SU-DHL-6 (cell line): ENCODE results near the gene MIEN1.
A peak's percentile ranks its signal among the peaks of the same experiment; 100 is the strongest.

Experiments
- H2AFZ ChIP-seq: fragments of 200-600 bp; sonication (generic); 2 replicates; pipeline ENCODE4 v1.6.1; 2014; ENCODE audit warnings: low read depth, mild to moderate bottlenecking, moderate library complexity, mixed read lengths, antibody characterized with exemption, low read length; ENCODE audit not compliant: severe bottlenecking
- H3F3A ChIP-seq: fragments of 200-600 bp; shearing (Covaris generic); 2 replicates; pipeline ENCODE4 v1.6.0; 2016; ENCODE audit warnings: antibody characterized with exemption, mild to moderate bottlenecking; ENCODE audit not compliant: insufficient read depth
- H3K27ac ChIP-seq: fragments of 200-600 bp; sonication (generic); 2 replicates; pipeline ENCODE4 v1.5.1; 2016; ENCODE audit warnings: low read depth, mild to moderate bottlenecking, low read length, moderate library complexity, mixed read lengths
- H3K27me3 ChIP-seq: fragments of 200-600 bp; sonication (generic), shearing (Covaris generic); 2 replicates; pipeline ENCODE4 v1.6.0; 2014; ENCODE audit warnings: mild to moderate bottlenecking, low read length
- H3K36me3 ChIP-seq: fragments of 200-600 bp; sonication (generic); 2 replicates; pipeline ENCODE4 v1.6.1; 2014; ENCODE audit warnings: mild to moderate bottlenecking, low read length, mixed read lengths
- H3K4me2 ChIP-seq: fragments of 300-600, 200-600 bp; shearing (Covaris generic), sonication (generic); 2 replicates; pipeline ENCODE4 v1.6.0; 2014; ENCODE audit warnings: low read length, low read depth, mild to moderate bottlenecking; ENCODE audit not compliant: poor library complexity, severe bottlenecking
- H3K4me3 ChIP-seq: fragments of 200-600 bp; sonication (generic); 2 replicates; pipeline ENCODE4 v1.5.1; 2014; ENCODE audit warnings: antibody characterized with exemption, low read length, mild to moderate bottlenecking, mixed read lengths; ENCODE audit not compliant: insufficient read depth, poor library complexity, severe bottlenecking
- H3K79me2 ChIP-seq: fragments of 200-600 bp; sonication (generic); 2 replicates; pipeline ENCODE4 v1.6.1; 2014; ENCODE audit warnings: mild to moderate bottlenecking, low read length, moderate library complexity; ENCODE audit not compliant: insufficient read depth
- H3K9ac ChIP-seq: fragments of 200-600 bp; sonication (generic); 2 replicates; pipeline ENCODE4 v1.7.0; 2014; ENCODE audit warnings: mild to moderate bottlenecking, low read length
- H3K9me2 ChIP-seq: fragments of 200-600 bp; sonication (generic); replicated peaks from 2 replicates; pipeline ENCODE4 v1.6.1; 2014; ENCODE audit warnings: low read length; ENCODE audit not compliant: insufficient read depth
- H3K9me3 ChIP-seq: fragments of 200-600 bp; sonication (generic); 2 replicates; pipeline ENCODE4 v1.6.1; 2014; ENCODE audit warnings: low read length, mixed read lengths; ENCODE audit not compliant: insufficient read depth
- H4K20me1 ChIP-seq: fragments of 200-600 bp; sonication (generic); 2 replicates; pipeline ENCODE4 v1.6.1; 2014; ENCODE audit warnings: low read depth, mild to moderate bottlenecking, antibody characterized with exemption, low read length, moderate library complexity, mixed read lengths
- CTCF ChIP-seq: fragments of 200-600 bp; sonication (generic); IDR thresholded peaks from one replicate; pipeline ENCODE4 v1.5.1; 2017; ENCODE audit warnings: antibody characterized with exemption, mild to moderate bottlenecking, low read length, moderate library complexity; ENCODE audit not compliant: insufficient read depth, poor library complexity, severe bottlenecking
- EZH2phosphoT487 ChIP-seq: fragments of 200-600 bp; sonication (generic), shearing (Covaris generic); conservative IDR thresholded peaks from 2 replicates; pipeline ENCODE4 v1.6.1; 2018; ENCODE audit warnings: mild to moderate bottlenecking, antibody characterized with exemption, low read length, moderate library complexity, mixed read lengths

Gene MIEN1

DNA sequence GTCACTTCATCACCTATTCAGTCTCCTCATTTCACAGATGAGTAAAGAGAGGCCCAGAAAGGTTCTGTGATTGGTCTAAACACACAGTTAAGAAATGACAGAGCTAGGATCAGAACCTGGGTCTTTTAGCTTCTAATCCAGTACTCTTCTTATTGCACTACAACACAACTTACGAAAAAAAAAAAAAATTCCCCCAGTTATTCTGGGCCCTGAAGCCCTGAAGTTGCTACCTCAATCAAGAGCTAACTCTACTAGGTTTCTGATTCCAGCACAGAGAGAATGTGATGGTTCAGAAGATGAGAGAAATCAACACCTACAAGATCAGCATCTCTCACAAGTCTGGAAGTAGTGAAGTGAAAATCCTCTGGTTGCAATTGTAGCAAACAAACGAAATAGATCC is 44.7 kb upstream of the MIEN1 start:
- peak overlapping the region; percentile 95 for H3K27ac ChIP-seq
- peak overlapping the region; percentile 67 for H3K9ac ChIP-seq
- peaks cover 98% of the 10 kb centered on the region for H3K79me2 ChIP-seq
- H3K36me3 ChIP-seq = peaks cover 16% of the 10 kb centered on the region
- no peaks in the 10 kb centered on the region for H3K27me3 ChIP-seq
- peak overlapping the region; percentile 37 for H3K4me3 ChIP-seq
- H3K9me2 ChIP-seq = no peaks in the 10 kb centered on the region
- no peak overlapping the region for H2AFZ ChIP-seq
- H3K4me2 ChIP-seq = peak overlapping the region; percentile 97
- no peaks in the 10 kb centered on the region for H4K20me1 ChIP-seq
- H3F3A ChIP-seq = peaks cover 94% of the 10 kb centered on the region
- no peak for TF ChIP-seq CTCF
- no peak for TF ChIP-seq EZH2phosphoT487
- no peaks in the 10 kb centered on the region for H3K9me3 ChIP-seq

DNA sequence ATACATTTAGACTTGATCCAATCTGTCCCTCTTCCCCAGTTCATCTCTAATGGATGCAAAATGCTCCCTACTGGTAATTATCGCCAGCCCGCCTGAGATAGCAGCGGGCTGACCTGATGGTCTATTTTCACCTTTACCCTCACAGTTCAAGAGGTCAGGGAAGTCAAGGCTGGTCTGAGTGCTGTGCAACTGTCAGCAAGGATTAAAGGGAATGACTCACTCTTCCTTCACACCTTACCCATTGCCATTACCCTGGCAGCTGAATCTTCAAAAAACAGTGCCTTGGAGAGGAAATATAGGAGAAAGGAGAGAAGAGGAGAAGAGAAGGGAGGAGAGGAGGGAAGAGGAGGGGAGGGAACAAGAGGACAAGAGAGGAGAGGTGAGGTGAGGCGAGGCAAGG is 43.7 kb upstream of the MIEN1 start:
- H3K36me3 ChIP-seq = peaks cover 23% of the 10 kb centered on the region
- peak overlapping the region; percentile 37 for H3K4me3 ChIP-seq
- H3K9me2 ChIP-seq = no peaks in the 10 kb centered on the region
- no peaks in the 10 kb centered on the region for H4K20me1 ChIP-seq
- H2AFZ ChIP-seq = no peak overlapping the region
- peaks cover 95% of the 10 kb centered on the region for H3F3A ChIP-seq
- no peaks in the 10 kb centered on the region for H3K9me3 ChIP-seq
- peak overlapping the region; percentile 67 for H3K9ac ChIP-seq
- H3K27me3 ChIP-seq = no peaks in the 10 kb centered on the region
- H3K4me2 ChIP-seq = peak overlapping the region; percentile 97
- TF ChIP-seq CTCF (no peak), EZH2phosphoT487 (no peak)
- H3K27ac ChIP-seq = peak overlapping the region; percentile 95
- peaks cover 99% of the 10 kb centered on the region for H3K79me2 ChIP-seq

GRCh38 chr17:39772987-39773934 is 42.9 kb upstream of the MIEN1 start:
- peaks cover 92% of the 10 kb centered on the region for H3F3A ChIP-seq

More at GRCh38 chr17:39772987-39773934, 42.9 kb upstream of the MIEN1 start:
- no peaks in the 10 kb centered on the region for H3K9me2 ChIP-seq
- H3K27me3 ChIP-seq = no peaks in the 10 kb centered on the region
- no peaks in the 10 kb centered on the region for H4K20me1 ChIP-seq
- no peaks in the 10 kb centered on the region for H3K9me3 ChIP-seq
- TF ChIP-seq CTCF = no peak
- no peak for TF ChIP-seq EZH2phosphoT487
- peak overlapping the region; percentile 37 for H3K4me3 ChIP-seq
- H3K79me2 ChIP-seq = peaks cover 99% of the 10 kb centered on the region
- H3K4me2 ChIP-seq = peak overlapping the region; percentile 97
- peaks cover 30% of the 10 kb centered on the region for H3K36me3 ChIP-seq
- H3K27ac ChIP-seq = peak overlapping the region; percentile 95
- no peak overlapping the region for H2AFZ ChIP-seq
- peak overlapping the region; percentile 67 for H3K9ac ChIP-seq
